NCI-H1930 (cell line): ENCODE measurements around the gene FNDC11.

Experiments used
- DNase-seq, 2 experiments: peaks; one replicate each; lab custom pipeline; 2025; lab: John Stamatoyannopoulos, UW

FNDC11 gene

GRCh38 chr20:63582382-63583063, 28.6 kb downstream of the FNDC11 start:
- no peak for DNase-seq

- no peak for DNase-seq
These were observed 31.9 kb downstream of the FNDC11 start for GRCh38 chr20:63585616-63586565.

GRCh38 chr20:63586797-63587196, 32.8 kb downstream of the FNDC11 start:
- no peak for DNase-seq

- DNase-seq, result no peak
These were observed 33.3 kb downstream of the FNDC11 start for GRCh38 chr20:63587256-63587655.

- no peak for DNase-seq
These were observed 34.0 kb downstream of the FNDC11 start for GRCh38 chr20:63587776-63588591.

DNA sequence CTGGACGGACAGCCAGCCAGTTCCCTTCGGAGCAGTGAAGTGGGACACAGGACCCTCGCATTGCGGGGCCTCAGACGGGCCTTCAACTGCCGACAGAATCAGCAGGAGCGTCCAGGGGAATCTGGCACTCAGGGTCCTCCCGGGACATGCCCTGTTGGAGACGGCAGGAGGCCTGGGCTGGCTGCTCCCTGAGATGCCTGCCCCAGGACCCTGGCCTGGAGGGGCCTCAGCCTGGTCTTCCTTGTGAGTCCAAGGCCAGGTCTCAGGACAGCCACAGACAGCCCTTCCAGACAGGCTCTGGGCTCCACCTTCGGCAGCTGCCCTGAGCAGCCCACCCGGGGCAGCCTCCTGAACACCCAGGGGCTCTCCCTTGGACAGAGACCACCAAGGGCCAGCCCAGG, 34.7 kb downstream of the FNDC11 start:
- DNase-seq, result no peak

- no peak for DNase-seq
These were observed 35.6 kb downstream of the FNDC11 start for GRCh38 chr20:63589261-63590217.

DNA sequence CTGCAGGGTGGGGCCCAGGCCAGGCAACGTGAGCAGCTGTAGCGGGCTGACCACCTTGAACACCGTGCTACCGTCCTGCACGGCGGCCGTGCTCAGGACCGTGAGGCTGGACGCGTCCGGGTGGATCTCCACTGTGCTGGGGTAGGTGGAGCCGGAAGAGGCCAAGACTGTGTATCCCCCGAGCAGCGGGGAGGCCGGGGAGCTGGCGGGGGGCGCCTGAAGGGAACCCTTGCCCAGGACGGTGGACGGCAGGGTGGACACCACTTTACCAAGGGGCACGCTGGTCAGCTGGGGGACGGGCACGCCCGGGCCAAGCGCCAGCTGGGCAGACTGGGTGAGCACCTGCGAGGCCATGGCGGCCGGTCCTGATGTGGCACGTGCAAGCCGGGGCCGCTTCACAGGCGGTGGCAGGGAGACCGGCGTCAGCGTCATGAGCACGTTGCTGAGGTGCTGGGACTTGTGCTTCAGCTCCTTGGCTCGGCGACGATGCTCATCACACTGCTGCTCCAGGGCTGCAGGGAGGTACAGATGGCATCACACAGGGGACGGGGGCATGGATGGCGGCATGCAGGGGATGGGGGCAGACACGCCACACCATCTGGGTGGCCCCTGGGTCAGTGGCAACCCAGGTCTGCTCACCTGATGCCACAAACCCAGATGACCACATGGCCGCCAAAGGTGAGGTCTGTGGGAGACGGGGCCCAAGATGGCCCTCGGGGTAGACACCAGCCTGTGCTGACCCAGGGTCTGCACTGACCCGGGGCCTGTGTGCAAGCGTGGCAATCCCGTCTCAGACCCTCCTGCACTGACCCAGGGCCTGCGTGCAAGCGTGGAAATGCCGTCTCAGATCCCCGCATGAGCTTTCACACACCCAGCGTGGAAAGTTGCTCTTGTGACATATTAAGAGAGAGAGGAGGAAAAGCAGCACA, 36.5 kb downstream of the FNDC11 start:
- DNase-seq, result no peak

DNA sequence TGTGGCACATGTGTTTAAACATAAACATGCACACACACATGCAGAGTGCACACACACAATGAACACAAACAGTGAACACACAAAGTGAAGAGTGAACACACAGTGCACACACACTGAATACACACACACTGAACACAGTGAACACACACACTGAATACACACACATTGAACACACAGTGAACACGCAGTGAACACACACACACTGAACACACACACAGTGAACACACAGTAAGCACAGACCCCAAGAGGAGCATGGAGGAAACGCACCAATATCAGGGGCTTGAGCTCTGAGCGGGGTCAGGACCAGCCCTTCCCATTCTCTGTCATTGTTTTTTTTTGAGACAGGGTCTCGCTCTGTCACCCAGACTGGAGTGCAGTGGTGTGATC, 37.2 kb downstream of the FNDC11 start:
- DNase-seq, result no peak

GRCh38 chr20:63591786-63592355, 37.9 kb downstream of the FNDC11 start:
- DNase-seq, result no peak

- DNase-seq, result no peak
These were observed 38.7 kb downstream of the FNDC11 start for GRCh38 chr20:63592661-63593060.

GRCh38 chr20:63594043-63594561, 40.1 kb downstream of the FNDC11 start:
- DNase-seq, result no peak

- DNase-seq, result no peak
These were observed 41.6 kb downstream of the FNDC11 start for GRCh38 chr20:63595416-63596127.

DNA sequence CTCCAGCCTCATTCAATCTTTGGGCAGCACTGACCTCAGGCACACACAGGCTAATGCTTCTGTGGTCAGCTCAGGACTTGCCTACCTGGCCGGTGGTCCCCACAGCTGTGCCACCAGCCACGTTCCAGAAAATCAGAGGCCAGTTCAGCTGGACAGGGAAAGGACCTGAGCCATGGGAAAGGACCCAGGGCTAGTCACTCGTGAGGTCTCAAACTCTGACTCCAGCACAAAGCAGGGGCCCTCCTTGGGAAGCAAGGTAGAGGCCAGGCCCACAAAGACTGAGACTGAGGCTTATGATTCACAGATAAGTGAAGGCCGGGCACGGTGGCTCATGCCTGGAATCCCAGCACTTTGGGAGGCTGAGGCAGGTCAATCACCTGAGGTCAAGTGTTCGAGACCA, 42.5 kb downstream of the FNDC11 start:
- no peak for DNase-seq

GRCh38 chr20:63597651-63598478, 43.9 kb downstream of the FNDC11 start:
- DNase-seq, result no peak

DNA sequence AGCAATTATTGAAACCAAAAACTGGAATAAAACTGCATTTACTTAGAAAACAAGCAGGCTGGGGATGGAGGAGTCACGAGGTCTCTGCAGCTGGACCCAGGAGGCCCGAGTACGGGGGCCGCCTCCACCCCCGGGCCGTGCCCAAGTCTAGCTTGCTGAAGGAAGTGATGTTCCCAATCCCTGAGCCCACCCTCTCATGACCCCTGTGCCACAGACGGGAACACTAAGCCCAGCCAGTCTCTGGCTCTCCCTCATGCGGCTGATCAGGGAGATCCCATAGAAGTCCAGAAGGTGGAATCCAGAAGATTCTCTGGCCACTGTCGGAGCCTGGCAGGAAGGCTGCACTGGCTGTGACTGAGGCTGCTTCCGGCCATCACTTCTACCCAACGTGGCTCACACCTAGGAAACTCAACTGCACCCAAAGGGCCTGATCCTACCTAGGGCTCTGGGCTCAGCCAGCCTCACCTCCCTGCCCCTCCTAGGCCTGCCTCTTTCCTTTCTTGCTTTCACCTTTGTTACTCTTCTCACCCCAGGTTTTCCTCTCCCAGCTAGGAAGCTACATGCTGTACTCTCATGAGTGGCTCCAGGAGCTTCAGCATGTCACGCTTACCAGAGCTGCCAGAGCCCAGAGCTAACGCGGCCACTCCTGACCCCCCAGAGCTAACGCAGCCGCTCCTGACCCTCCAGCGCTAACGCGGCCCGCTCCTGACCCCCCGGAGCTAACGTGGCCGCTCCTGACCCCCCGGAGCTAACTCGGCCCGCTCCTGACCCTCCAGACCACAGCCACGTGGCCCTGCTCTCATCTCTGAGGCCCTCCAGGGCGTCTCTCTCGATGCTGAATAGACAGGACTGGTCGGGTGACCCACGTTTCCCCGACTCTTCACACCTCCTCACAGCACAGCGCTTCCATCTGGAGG, 44.8 kb downstream of the FNDC11 start:
- no peak for DNase-seq
